HUDEP-2 (cell line): ENCODE data around the gene OR14I1.
"Not testable (repeated sequence)": the region's sequence is repeated elsewhere in the genome, so short reads cannot be mapped to it uniquely, and the experiment has no call there.

Source experiments
- DNase-seq, 76 experiments: peaks; one replicate each; lab custom pipeline; 2025; ENCODE audit not compliant: unreplicated experiment in 76 of 76; lab: John Stamatoyannopoulos, UW

Gene OR14I1

DNA sequence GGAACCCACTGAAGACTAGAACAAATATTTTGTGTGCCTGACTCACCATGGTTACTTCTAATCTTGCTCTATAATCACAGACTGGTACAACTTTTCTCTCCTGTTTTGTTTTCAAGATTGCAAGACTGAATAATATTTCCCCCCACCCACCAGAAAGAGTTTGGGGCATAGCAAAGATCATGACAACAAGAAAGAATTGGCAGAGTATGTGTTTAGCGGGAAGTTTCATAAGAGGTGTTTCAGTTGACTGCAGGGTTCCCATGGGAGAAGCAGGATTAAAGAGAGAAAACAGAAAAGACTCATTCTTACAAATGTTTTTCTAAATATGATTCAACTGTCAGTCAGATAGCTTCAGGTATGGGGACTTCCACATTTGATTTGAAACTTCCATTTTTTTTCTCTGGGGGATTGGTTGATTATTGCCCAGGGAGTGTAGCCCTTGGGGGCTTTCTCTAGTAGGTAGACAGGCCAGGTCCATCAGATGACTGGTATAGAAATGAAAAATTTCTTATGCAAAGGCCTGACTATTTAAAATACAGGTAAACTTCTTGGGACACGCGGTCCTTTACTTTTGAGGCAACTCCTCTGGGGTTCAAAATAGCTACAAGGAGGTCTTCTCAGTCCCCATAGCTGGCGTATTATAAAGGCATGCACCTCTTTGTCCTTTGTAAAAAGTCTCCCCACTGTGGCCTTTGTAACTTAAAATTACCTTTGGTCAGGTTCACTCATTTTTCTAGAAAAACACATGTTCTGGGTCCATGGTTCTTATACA lies 13.9 kb downstream of the OR14I1 start:
- no peak for DNase-seq

DNA sequence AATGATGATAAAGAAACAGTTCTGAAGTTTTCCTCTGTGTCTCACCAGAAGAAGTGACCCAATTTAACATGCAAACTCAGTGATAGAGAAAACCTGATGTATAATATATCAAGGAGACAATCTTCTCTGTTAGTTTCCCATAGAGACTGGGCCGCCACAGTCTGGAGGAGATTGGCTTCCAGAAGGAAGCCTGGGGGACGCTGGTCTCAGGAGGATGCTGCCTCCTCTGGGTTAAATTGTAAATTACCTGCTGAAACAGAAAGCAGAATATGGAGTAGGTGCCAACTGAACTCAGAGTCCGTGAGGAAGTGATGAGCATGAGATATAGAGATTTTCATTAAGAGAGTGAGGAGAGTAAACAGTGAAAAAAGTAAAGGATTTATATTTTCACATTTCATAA lies 15.8 kb downstream of the OR14I1 start:
- peak in 2 of 76 experiments; percentile 10 to 13 for DNase-seq

DNA sequence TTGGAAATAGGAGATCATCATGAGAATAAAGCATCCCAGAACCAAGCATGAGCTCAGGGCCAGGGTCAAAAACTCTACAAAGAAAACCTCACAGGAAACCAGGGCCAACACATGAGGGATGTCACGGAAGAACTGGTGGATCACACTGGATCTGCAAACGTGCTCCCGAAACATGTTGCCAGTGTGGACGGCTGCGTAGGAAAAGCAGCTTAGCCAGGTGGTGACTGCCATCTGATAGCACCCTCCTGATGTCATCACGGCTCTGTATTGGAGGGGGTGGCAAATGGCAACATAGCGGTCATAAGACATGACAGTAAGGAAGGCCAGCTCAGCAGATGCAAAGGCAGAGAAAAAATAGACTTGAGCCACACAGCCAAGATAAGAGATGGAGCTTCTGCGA lies 20.9 kb downstream of the OR14I1 start:
- no peak for DNase-seq

DNA sequence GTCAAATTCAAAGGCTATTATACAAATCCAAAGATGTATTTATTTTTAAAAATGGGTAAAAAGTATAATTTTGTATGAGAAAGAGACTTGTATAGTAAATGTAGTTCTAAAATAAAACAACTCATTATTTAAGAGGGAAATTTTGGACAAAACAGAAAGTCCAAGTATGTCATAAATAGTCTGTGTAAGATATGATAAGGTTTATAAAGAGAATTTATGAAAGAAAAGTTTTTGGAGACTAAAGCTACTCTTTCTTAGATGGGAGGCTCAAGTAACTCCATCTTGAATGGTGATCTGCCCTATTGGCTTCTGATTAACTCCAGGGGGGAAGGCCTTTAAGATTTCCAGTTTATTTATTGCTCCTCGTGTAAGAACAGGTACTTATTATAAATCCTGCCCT lies 32.6 kb downstream of the OR14I1 start:
- no peak for DNase-seq

DNA sequence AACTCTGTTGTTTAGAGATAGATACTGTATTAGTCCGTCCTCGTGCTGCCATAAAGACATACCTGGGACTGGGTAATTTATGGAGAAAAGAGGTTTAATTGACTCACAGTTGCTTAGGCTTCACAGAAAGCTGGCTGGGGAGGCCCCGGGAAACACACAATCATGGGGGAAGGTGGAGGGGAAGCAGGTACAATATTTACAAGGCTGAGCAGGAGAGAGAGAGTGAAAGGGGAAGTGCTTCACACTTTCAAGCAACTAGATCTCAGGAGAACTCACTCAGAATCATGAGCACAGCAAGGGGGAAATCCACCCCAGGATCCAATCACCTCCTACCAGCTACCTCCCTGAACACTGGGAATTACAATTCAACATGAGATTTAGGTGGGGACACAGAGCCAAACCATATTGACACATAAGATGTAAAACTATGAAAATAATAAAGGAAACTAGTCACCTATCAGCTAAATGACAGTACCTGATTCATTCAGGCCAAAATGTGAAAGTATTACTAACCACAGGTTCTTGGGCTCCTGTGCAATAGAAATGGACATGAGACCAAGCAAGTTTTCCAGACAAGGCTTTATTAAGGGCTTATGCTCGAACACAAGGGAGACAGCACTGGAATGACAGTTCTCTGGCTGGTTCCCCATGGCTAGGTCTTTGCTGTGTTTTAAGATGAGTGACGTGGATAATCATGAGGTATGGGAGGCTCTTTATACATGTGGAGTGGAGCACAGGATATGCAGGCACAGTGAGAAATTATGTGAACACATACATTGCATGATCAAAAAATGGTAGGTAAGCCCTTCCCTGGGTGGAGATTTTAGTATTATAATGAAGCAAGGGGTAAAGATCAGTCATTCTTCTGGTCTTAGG lies 38.9 kb downstream of the OR14I1 start:
- DNase-seq, result not testable (repeated sequence)

DNA sequence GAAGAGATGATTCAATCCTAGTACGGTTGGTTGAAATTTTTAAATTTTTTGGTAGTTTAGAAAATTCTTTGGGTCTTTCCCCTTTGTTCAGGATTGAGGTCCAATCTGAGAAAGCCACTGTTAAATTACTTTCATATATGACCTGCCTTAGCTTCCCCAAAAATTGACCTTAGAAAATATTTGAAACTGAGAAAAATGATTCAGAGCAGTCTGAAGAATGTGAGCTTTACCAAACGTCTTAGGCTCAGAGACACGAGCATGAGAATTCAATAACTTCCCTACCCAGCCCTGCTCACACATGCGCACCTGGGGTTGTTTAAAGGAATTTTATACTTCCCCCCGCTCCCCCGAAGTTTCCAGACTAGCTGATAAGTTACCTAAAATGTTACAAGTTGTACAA lies 45.8 kb downstream of the OR14I1 start:
- DNase-seq, result not testable (repeated sequence)

DNA sequence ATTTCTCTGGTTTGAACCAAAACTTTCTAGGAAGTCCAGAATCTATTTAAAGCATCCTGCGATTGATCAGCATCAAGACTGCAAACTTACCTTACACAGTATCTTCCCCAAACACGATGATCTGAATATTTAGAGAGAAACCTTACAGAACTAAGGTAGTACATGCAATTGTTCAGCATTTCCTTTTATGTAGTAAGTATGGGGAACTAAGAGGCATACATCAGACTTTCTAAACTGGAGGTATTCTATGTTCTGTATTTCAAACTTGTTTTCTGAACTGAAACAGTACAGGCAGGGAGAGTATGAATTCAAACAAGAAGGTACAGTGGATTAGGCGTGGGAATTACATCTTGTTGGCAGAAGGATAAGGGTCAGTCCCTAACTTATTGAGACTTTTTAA lies 47.2 kb downstream of the OR14I1 start, which contains the start of gene OR2T27:
Gene OR2T27 (minus strand): TSS at position 175 of the 400 bp plus-strand sequence. CDS start 4,644 bp downstream, outside the sequence.
- not testable (repeated sequence) for DNase-seq
